HCT116 (cell line): Measurements from ENCODE around the gene ADAMTS6. TPM values are rescaled to one million over a fixed set of nuclear protein-coding genes. Genes with fewer than 3 reads are reported as not detected.
"Not testable (repeated sequence)": the region's sequence is repeated elsewhere in the genome, so short reads cannot be mapped to it uniquely, and the experiment has no call there.

Experiments
- ATAC-seq: fragments of 200-7000 bp; cut with Tn5 transposase; 2 replicates; pipeline ENCODE4 v1.9.1; 2020; ENCODE audit warnings: mild to moderate bottlenecking, moderate library complexity
- BruUV-seq: library from RNA; stranded (reverse); fragments of 400-500 nt; replicated peaks from 2 replicates; lab custom pipeline; 2021; lab: Mats Ljungman, UMichigan
- CTCF ChIA-PET: fragments of 300-600 bp; sonication (Branson Sonifier 250); formaldehyde crosslinking; loops from one replicate; lab custom pipeline; 2021; ENCODE audit warnings: antibody characterized with exemption; lab: Charles Lee
- POLR2A ChIA-PET: fragments of 300-600, 350-600 bp; sonication (Branson Sonifier 250); formaldehyde crosslinking; loops from one replicate; lab custom pipeline; 2021; ENCODE audit warnings: antibody characterized with exemption; lab: Charles Lee
- RAD21 ChIA-PET, 2 experiments: fragments of 300-600 bp; sonication (Branson Sonifier 250); formaldehyde crosslinking; loops; one replicate each; lab custom pipeline; 2023; ENCODE audit warnings: low total read pairs in 2 of 2; ENCODE audit not compliant: uncharacterized antibody in 2 of 2, unreplicated experiment in 2 of 2, low non-redundant PET in 1 of 2; lab: Charles Lee
- DNase-seq: peaks from one replicate; pipeline ENCODE4 v3.0.0-alpha.2; 2010; ENCODE audit warnings: low read depth, low spot score
- H2AFZ ChIP-seq: fragments of 200-600 bp; shearing (Covaris generic), sonication (generic); 2 replicates; pipeline ENCODE4 v1.6.1; 2017; ENCODE audit warnings: low read depth, mixed run types, mixed read lengths, antibody characterized with exemption, low read length; ENCODE audit not compliant: poor library complexity, severe bottlenecking
- H3K27ac ChIP-seq: 2 replicates; pipeline ENCODE4 v1.5.1; 2012; ENCODE audit warnings: low read depth, low read length
- H3K27me3 ChIP-seq: fragments of 200-600 bp; sonication (generic); 2 replicates; pipeline ENCODE4 v1.6.1; 2016; ENCODE audit warnings: mixed run types, low read length, mixed read lengths; ENCODE audit not compliant: insufficient read depth
- H3K36me3 ChIP-seq, 2 experiments: fragments of 200-500 bp in 1 of 2; fragments of 200-600 bp in 1 of 2; sonication (Bioruptor generic) in 1 of 2; sonication (generic) in 1 of 2; 2 replicates each; pipeline versions ENCODE4 v1.5.1 to v1.6.1; 2014 to 2016; ENCODE audit warnings: low read length in 2 of 2, inconsistent platforms in 1 of 2, mixed read lengths in 1 of 2, mixed run types in 1 of 2; ENCODE audit not compliant: insufficient read depth in 2 of 2, control insufficient read depth in 1 of 2
- H3K4me1 ChIP-seq, 2 experiments: fragments of 200-600 bp in 1 of 2; sonication (generic) in 1 of 2; 2 replicates each; pipeline versions ENCODE4 v1.5.1 to v1.6.1; 2012 to 2017; ENCODE audit warnings: low read length in 2 of 2, inconsistent platforms in 1 of 2, mild to moderate bottlenecking in 1 of 2, mixed read lengths in 1 of 2, mixed run types in 1 of 2, moderate library complexity in 1 of 2; ENCODE audit not compliant: insufficient read depth in 2 of 2, control insufficient read depth in 1 of 2
- H3K4me2 ChIP-seq: fragments of 200-600 bp; sonication (generic); 2 replicates; pipeline ENCODE4 v1.6.1; 2017; ENCODE audit warnings: mixed run types, low read length, mixed read lengths
- H3K4me3 ChIP-seq, 2 experiments: fragments of 200-600 bp in 1 of 2; sonication (generic) in 1 of 2; replicated peaks in 1 of 2; 2 replicates each; pipeline ENCODE4 v1.5.1; 2011 to 2016; ENCODE audit warnings: low read length in 2 of 2, control low read depth in 1 of 2, low read depth in 1 of 2, mild to moderate bottlenecking in 1 of 2, mixed read lengths in 1 of 2, mixed run types in 1 of 2
- H3K79me2 ChIP-seq: fragments of 200-600 bp; sonication (generic); 2 replicates; pipeline ENCODE4 v1.6.1; 2017; ENCODE audit warnings: mild to moderate bottlenecking, mixed run types, low read length, moderate library complexity, mixed read lengths; ENCODE audit not compliant: insufficient read depth
- H3K9ac ChIP-seq: fragments of 200-600 bp; sonication (generic); 2 replicates; pipeline ENCODE4 v1.6.1; 2016; ENCODE audit warnings: low read length, mixed read lengths
- H3K9me2 ChIP-seq: fragments of 200-600 bp; sonication (generic), shearing (Covaris generic); 2 replicates; pipeline ENCODE4 v1.6.1; 2017; ENCODE audit warnings: mixed run types, mild to moderate bottlenecking, moderate library complexity; ENCODE audit not compliant: insufficient read depth
- H3K9me3 ChIP-seq, 2 experiments: fragments of 200-500 bp in 1 of 2; fragments of 200-600 bp in 1 of 2; sonication (Bioruptor generic) in 1 of 2; sonication (generic) in 1 of 2; 2 replicates each; pipeline ENCODE4 v1.6.1; 2014 to 2017; ENCODE audit warnings: low read length in 2 of 2, mixed read lengths in 2 of 2, inconsistent platforms in 1 of 2, low read depth in 1 of 2, mild to moderate bottlenecking in 1 of 2, mixed run types in 1 of 2, moderate library complexity in 1 of 2; ENCODE audit not compliant: control insufficient read depth in 1 of 2, insufficient read depth in 1 of 2
- H4K20me1 ChIP-seq: fragments of 200-600 bp; sonication (generic), shearing (Covaris generic); 2 replicates; pipeline ENCODE4 v1.6.1; 2017; ENCODE audit warnings: mixed run types, mild to moderate bottlenecking, moderate library complexity; ENCODE audit not compliant: insufficient read depth
- CTCF ChIP-seq, 3 experiments: fragments of 200-600 bp in 1 of 3; sonication (generic) in 1 of 3; IDR thresholded peaks in 2 of 3; conservative IDR thresholded peaks in 1 of 3; 2 replicates each; pipeline ENCODE4 v1.5.1; 2012 to 2017; ENCODE audit warnings: low read depth in 2 of 3, low read length in 2 of 3, antibody characterized with exemption in 1 of 3, borderline replicate concordance in 1 of 3, control low read depth in 1 of 3, mild to moderate bottlenecking in 1 of 3, mixed read lengths in 1 of 3, mixed run types in 1 of 3, moderate library complexity in 1 of 3; ENCODE audit not compliant: insufficient read depth in 1 of 3
- intact Hi-C: fragments of 100-400 bp; cut with micrococcal nuclease; formaldehyde crosslinking; loops from 2 replicates; pipeline ENCODE4 v1.10.0; 2022
- total RNA-seq: library from RNA; stranded (reverse); gene quantifications from one replicate; pipeline ENCODE4 v1.2.1, GENCODE V29; 2021; ENCODE audit not compliant: unreplicated experiment

ADAMTS6 gene
- total RNA-seq, 1 experiment from 2014 or later: 0.93 TPM

GRCh38 chr5:65488038-65488687, 6.4 kb upstream of the ADAMTS6 start:
- POLR2A ChIA-PET: not testable (repeated sequence)
- peak in 2 of 3 experiments; percentile 21 to 31; a peak in 1 of 6 replicates for TF ChIP-seq CTCF (IDR thresholded peaks at IDR 0.05 in 2 of 3, conservative IDR thresholded peaks at IDR 0.05 in 1 of 3; ENCODE audit: borderline replicate concordance in 1 of 3, insufficient read depth in 1 of 3, low read depth in 2 of 3, low read length in 2 of 3)
- TF ChIP-seq, all 23 proteins: peak for 1; not testable (repeated sequence) for 22
- H3K27me3 ChIP-seq, H3K36me3 ChIP-seq, CTCF ChIA-PET, RAD21 ChIA-PET, ATAC-seq, DNase-seq, H2AFZ ChIP-seq, H3K27ac ChIP-seq, H3K79me2 ChIP-seq, H3K9me2 ChIP-seq, H3K9me3 ChIP-seq, H3K4me2 ChIP-seq, H4K20me1 ChIP-seq, H3K4me3 ChIP-seq, BruUV-seq, H3K4me1 ChIP-seq, H3K9ac ChIP-seq: not testable (repeated sequence)
- intact Hi-C loops: loop anchor here (10.0 kb wide), 1 partner anchor 413 kb away; no protein-coding TSS in a partner anchor

- ATAC-seq, CTCF ChIA-PET, H3K9me2 ChIP-seq, H3K27ac ChIP-seq, BruUV-seq, H3K79me2 ChIP-seq, POLR2A ChIA-PET, DNase-seq, H2AFZ ChIP-seq, H3K27me3 ChIP-seq, RAD21 ChIA-PET, H3K4me3 ChIP-seq, H4K20me1 ChIP-seq, H3K36me3 ChIP-seq, H3K4me2 ChIP-seq, H3K9me3 ChIP-seq, H3K9ac ChIP-seq: not testable (repeated sequence)
- peaks cover 7 to 15% of the 10 kb centered on the region in 2 experiments; a peak in 3 of 4 replicates for H3K4me1 ChIP-seq
- intact Hi-C loops: loop anchor here (10.0 kb wide), 1 partner anchor 412 kb away; no protein-coding TSS in a partner anchor
Measured at GRCh38 chr5:65486803-65487202, 5.1 kb upstream of the ADAMTS6 start.
